GM13977 (cell line): ENCODE results near the gene GLB1L2.

Experiments
- DNase-seq: peaks from one replicate; pipeline ENCODE4 v3.0.0; 2012; ENCODE audit warnings: low spot score
- CTCF ChIP-seq: IDR thresholded peaks from 2 replicates; pipeline ENCODE4 v1.5.1; 2012; ENCODE audit warnings: mild to moderate bottlenecking, control low read depth; ENCODE audit not compliant: insufficient read depth; ENCODE audit errors: extremely low read depth, missing control alignments
- in situ Hi-C: fragments of 300-500 bp; cut with MboI; formaldehyde crosslinking; loops from one replicate; pipeline ENCODE4 v1.12.0; 2022; ENCODE audit warnings: low sequenced_read_pairs, low pct_unique_long_range_greater_than_20kb, mixed read lengths, inconsistent platforms; ENCODE audit not compliant: unreplicated experiment

GLB1L2 gene

GRCh38 chr11:134363592-134363991 lies 31.8 kb downstream of the GLB1L2 start:
- no peak for TF ChIP-seq CTCF
- in situ Hi-C loops, result no loop called here
- DNase-seq, result no peak

- in situ Hi-C loops, result no loop called here
- TF ChIP-seq CTCF, result no peak
- no peak for DNase-seq
Measured at GRCh38 chr11:134364261-134364660, 32.5 kb downstream of the GLB1L2 start.

- in situ Hi-C loops, result no loop called here
- no peak for TF ChIP-seq CTCF
Measured at GRCh38 chr11:134365011-134365925, 33.5 kb downstream of the GLB1L2 start.

GRCh38 chr11:134366254-134366653 lies 34.5 kb downstream of the GLB1L2 start:
- in situ Hi-C loops, result no loop called here
- TF ChIP-seq CTCF, result no peak
- DNase-seq, result no peak

More at GRCh38 chr11:134365011-134365925, 33.5 kb downstream of the GLB1L2 start:
- no peak for DNase-seq

GRCh38 chr11:134367781-134368180 lies 36.0 kb downstream of the GLB1L2 start:
- in situ Hi-C loops, result no loop called here
- TF ChIP-seq CTCF, result no peak
- no peak for DNase-seq

- in situ Hi-C loops, result no loop called here
- no peak for DNase-seq
- TF ChIP-seq CTCF, result no peak
Measured at GRCh38 chr11:134369656-134370525, 38.1 kb downstream of the GLB1L2 start.
